Activated CD4-positive, alpha-beta T cell treated with anti-CD3 and anti-CD28 coated beads, Interleukin-2, amount 10 ng/mL, durations not matched to agents 7 days and 5 days (primary cell): ENCODE measurements around the gene PROSER3. TPM values are rescaled to one million over a fixed set of nuclear protein-coding genes. Genes with fewer than 3 reads are reported as not detected.
A peak's percentile ranks its signal among the peaks of the same experiment; 100 is the strongest.

Experiments used
- CTCF ChIA-PET: fragments of 350-600 bp; sonication (Branson Sonifier 250); formaldehyde crosslinking; loops from one replicate; lab custom pipeline; 2021; ENCODE audit warnings: antibody characterized with exemption; lab: Charles Lee
- POLR2A ChIA-PET: fragments of 350-600 bp; sonication (Branson Sonifier 250); formaldehyde crosslinking; loops from one replicate; lab custom pipeline; 2021; ENCODE audit warnings: antibody characterized with exemption; lab: Charles Lee
- DNase-seq: peaks from one replicate; pipeline ENCODE4 v3.0.0-alpha.2; 2020
- H3K27ac Mint-ChIP-seq: one replicate; pipeline ENCODE4 v1.8.0; 2021; ENCODE audit warnings: mild to moderate bottlenecking, moderate library complexity, mixed read lengths
- H3K27me3 Mint-ChIP-seq: one replicate; pipeline ENCODE4 v1.8.0; 2021; ENCODE audit warnings: mixed read lengths
- H3K36me3 Mint-ChIP-seq: one replicate; pipeline ENCODE4 v1.8.0; 2021; ENCODE audit warnings: low read depth, mixed read lengths
- H3K4me1 Mint-ChIP-seq: one replicate; pipeline ENCODE4 v1.8.0; 2021; ENCODE audit warnings: mixed read lengths
- H3K4me3 Mint-ChIP-seq: one replicate; pipeline ENCODE4 v1.8.0; 2021; ENCODE audit warnings: mild to moderate bottlenecking, moderate library complexity, mixed read lengths
- H3K9me3 Mint-ChIP-seq: one replicate; pipeline ENCODE4 v1.8.0; 2021; ENCODE audit warnings: mixed read lengths
- total RNA-seq, 2 experiments: library from RNA; stranded (reverse); gene quantifications; one replicate each; pipeline ENCODE4 v1.2.3, GENCODE V29; 2021

Gene PROSER3
- total RNA-seq, 2 experiments from 2014 or later, result 53.7 to 59.1 TPM

GRCh38 chr19:35780058-35780457 is 22.1 kb downstream of the PROSER3 start:
- DNase-seq, result no peak
- Mint-ChIP-seq H3K4me1 (peaks cover 21% of the 10 kb centered on the region), H3K9me3 (no peaks in the 10 kb centered on the region), H3K36me3 (peaks cover 28% of the 10 kb centered on the region), H3K27ac (no peak overlapping the region), H3K27me3 (no peaks in the 10 kb centered on the region), H3K4me3 (no peak overlapping the region)
- CTCF ChIA-PET, result interaction anchor here (0.6 to 1.0 kb wide), 3 partner anchors 9 to 47 kb away, joined by 3 to 5 read pairs (median 3); no protein-coding TSS in a partner anchor
- POLR2A ChIA-PET, result no interaction called here

- peaks cover 28% of the 10 kb centered on the region for H3K36me3 Mint-ChIP-seq
- ChIA-PET POLR2A (no interaction called here), CTCF (interaction anchor here (0.6 kb wide), 1 partner anchor 46 kb away, joined by 3 read pairs; no protein-coding TSS in a partner anchor)
- H3K27me3 Mint-ChIP-seq, result no peaks in the 10 kb centered on the region
- H3K4me3 Mint-ChIP-seq, result no peak overlapping the region
- H3K27ac Mint-ChIP-seq, result no peak overlapping the region
- H3K9me3 Mint-ChIP-seq, result no peaks in the 10 kb centered on the region
- no peak for DNase-seq
- peaks cover 20% of the 10 kb centered on the region for H3K4me1 Mint-ChIP-seq
Observed at GRCh38 chr19:35780717-35781116, 22.7 kb downstream of the PROSER3 start.

- ChIA-PET POLR2A (no interaction called here), CTCF (no interaction called here)
- H3K36me3 Mint-ChIP-seq, result peaks cover 28% of the 10 kb centered on the region
- no peaks in the 10 kb centered on the region for H3K27me3 Mint-ChIP-seq
- DNase-seq, result no peak
- H3K4me3 Mint-ChIP-seq, result no peak overlapping the region
- no peaks in the 10 kb centered on the region for H3K9me3 Mint-ChIP-seq
- no peak overlapping the region for H3K27ac Mint-ChIP-seq
- H3K4me1 Mint-ChIP-seq, result peaks cover 11% of the 10 kb centered on the region
Observed at GRCh38 chr19:35781650-35782049, 23.7 kb downstream of the PROSER3 start.

GRCh38 chr19:35782589-35782988 is 24.6 kb downstream of the PROSER3 start:
- Mint-ChIP-seq H3K27ac (peak overlapping the region; percentile 54), H3K27me3 (no peaks in the 10 kb centered on the region), H3K9me3 (no peaks in the 10 kb centered on the region), H3K36me3 (peaks cover 28% of the 10 kb centered on the region), H3K4me1 (peaks cover 7% of the 10 kb centered on the region), H3K4me3 (no peak overlapping the region)
- DNase-seq, result no peak
- POLR2A ChIA-PET, result no interaction called here
- CTCF ChIA-PET, result interaction anchor here (0.6 kb wide), 1 partner anchor 19 kb away, joined by 3 read pairs; no protein-coding TSS in a partner anchor

GRCh38 chr19:35783469-35784434 is 25.8 kb downstream of the PROSER3 start:
- Mint-ChIP-seq H3K27me3 (no peaks in the 10 kb centered on the region), H3K27ac (no peak overlapping the region), H3K9me3 (no peaks in the 10 kb centered on the region), H3K36me3 (peaks cover 23% of the 10 kb centered on the region), H3K4me3 (no peak overlapping the region), H3K4me1 (peaks cover 2% of the 10 kb centered on the region)
- DNase-seq, result no peak
- ChIA-PET POLR2A (no interaction called here), CTCF (no interaction called here)

GRCh38 chr19:35784503-35785338 is 26.7 kb downstream of the PROSER3 start:
- Mint-ChIP-seq H3K4me1 (no peaks in the 10 kb centered on the region), H3K36me3 (peaks cover 17% of the 10 kb centered on the region), H3K27me3 (no peaks in the 10 kb centered on the region), H3K9me3 (no peaks in the 10 kb centered on the region), H3K4me3 (no peak overlapping the region), H3K27ac (no peak overlapping the region)
- ChIA-PET CTCF (no interaction called here), POLR2A (no interaction called here)
- no peak for DNase-seq

GRCh38 chr19:35785339-35785627 is 27.3 kb downstream of the PROSER3 start:
- no peak for DNase-seq
- no peak overlapping the region for H3K27ac Mint-ChIP-seq
- H3K9me3 Mint-ChIP-seq, result no peaks in the 10 kb centered on the region
- ChIA-PET CTCF (no interaction called here), POLR2A (no interaction called here)
- H3K4me1 Mint-ChIP-seq, result no peaks in the 10 kb centered on the region
- H3K36me3 Mint-ChIP-seq, result peaks cover 13% of the 10 kb centered on the region
- H3K4me3 Mint-ChIP-seq, result no peak overlapping the region
- H3K27me3 Mint-ChIP-seq, result no peaks in the 10 kb centered on the region

GRCh38 chr19:35786299-35787160 is 28.6 kb downstream of the PROSER3 start:
- Mint-ChIP-seq H3K4me3 (no peak overlapping the region), H3K9me3 (no peaks in the 10 kb centered on the region), H3K27me3 (no peaks in the 10 kb centered on the region), H3K27ac (no peak overlapping the region), H3K4me1 (no peaks in the 10 kb centered on the region), H3K36me3 (peaks cover 8% of the 10 kb centered on the region)
- ChIA-PET CTCF (no interaction called here), POLR2A (no interaction called here)
- no peak for DNase-seq

- Mint-ChIP-seq H3K27ac (no peak overlapping the region), H3K4me1 (no peaks in the 10 kb centered on the region), H3K9me3 (no peaks in the 10 kb centered on the region), H3K27me3 (no peaks in the 10 kb centered on the region), H3K36me3 (peaks cover 4% of the 10 kb centered on the region), H3K4me3 (no peak overlapping the region)
- POLR2A ChIA-PET, result no interaction called here
- CTCF ChIA-PET, result no interaction called here
- DNase-seq, result no peak
Observed at GRCh38 chr19:35787227-35787799, 29.3 kb downstream of the PROSER3 start.

- no peaks in the 10 kb centered on the region for H3K4me1 Mint-ChIP-seq
- ChIA-PET CTCF (interaction anchor here (0.6 kb wide), 1 partner anchor 503 kb away, joined by 3 read pairs; no protein-coding TSS in a partner anchor), POLR2A (no interaction called here)
- no peaks in the 10 kb centered on the region for H3K36me3 Mint-ChIP-seq
- H3K27me3 Mint-ChIP-seq, result no peaks in the 10 kb centered on the region
- no peaks in the 10 kb centered on the region for H3K9me3 Mint-ChIP-seq
- H3K4me3 Mint-ChIP-seq, result no peak overlapping the region
- H3K27ac Mint-ChIP-seq, result no peak overlapping the region
- no peak for DNase-seq
Observed at GRCh38 chr19:35788205-35788960, 30.4 kb downstream of the PROSER3 start.

GRCh38 chr19:35789195-35789977 is 31.4 kb downstream of the PROSER3 start:
- CTCF ChIA-PET, result interaction anchor here (1.2 kb wide), 1 partner anchor 40 kb away, joined by 3 read pairs; no protein-coding TSS in a partner anchor
- no peaks in the 10 kb centered on the region for H3K27me3 Mint-ChIP-seq
- POLR2A ChIA-PET, result no interaction called here

More at GRCh38 chr19:35789195-35789977, 31.4 kb downstream of the PROSER3 start:
- Mint-ChIP-seq H3K36me3 (no peaks in the 10 kb centered on the region), H3K4me3 (no peak overlapping the region), H3K4me1 (no peaks in the 10 kb centered on the region), H3K9me3 (no peaks in the 10 kb centered on the region), H3K27ac (no peak overlapping the region)
- no peak for DNase-seq
